K562 (cell line): ENCODE results near the gene SERTAD2.

Experiments
- GABPA ChIP-seq: fragments of 200-800 bp; sonication (Bioruptor generic); conservative IDR thresholded peaks from 2 replicates; pipeline ENCODE4 v1.6.1; 2016; ENCODE audit warnings: low read depth, missing genetic modification characterization, missing compliant biosample characterization
- POLR2AphosphoS5 ChIP-seq: IDR thresholded peaks from 2 replicates; pipeline ENCODE4 v1.6.1; 2011; ENCODE audit warnings: mild to moderate bottlenecking, low read depth, low read length, moderate library complexity; ENCODE audit not compliant: control insufficient read depth, insufficient read depth
- SMARCC2 ChIP-seq: fragments of 450-650 bp; IDR thresholded peaks from 2 replicates; pipeline ENCODE4 v1.6.1; 2017; ENCODE audit warnings: antibody characterized with exemption, moderate library complexity, mild to moderate bottlenecking, low read depth
- SREBF2 ChIP-seq: sonication (generic); formaldehyde crosslinking; IDR thresholded peaks from 2 replicates; pipeline ENCODE4 v1.4.0; 2020; ENCODE audit warnings: mild to moderate bottlenecking, missing genetic modification reagents
- TRIM28 ChIP-seq: fragments of 450-650 bp; IDR thresholded peaks from 2 replicates; pipeline ENCODE4 v1.6.1; 2017
- TF ChIP-seq, protein P1 (sequence below), 2 experiments: fragments of 450-650 bp; formaldehyde crosslinking in 1 of 2; IDR thresholded peaks; 2 replicates each; pipeline versions ENCODE4 v1.4.0 to v1.6.1; 2014 to 2020; ENCODE audit warnings: mild to moderate bottlenecking in 2 of 2, borderline replicate concordance in 1 of 2, low read depth in 1 of 2
- TF ChIP-seq, protein P2 (sequence below): IDR thresholded peaks from 2 replicates; pipeline ENCODE4 v1.6.1; 2016; ENCODE audit warnings: missing genetic modification characterization, missing compliant biosample characterization
- TF ChIP-seq, protein P3 (sequence below): IDR thresholded peaks from 2 replicates; pipeline ENCODE4 v1.6.1; 2012; ENCODE audit warnings: low read depth, low read length, improper control_type of control experiment, borderline replicate concordance
- TF ChIP-seq, protein P4 (sequence below), 2 experiments: fragments of 150-350 bp in 1 of 2; IDR thresholded peaks; 2 replicates each; pipeline ENCODE4 v1.6.1; 2012 to 2016; ENCODE audit warnings: low read depth in 2 of 2, low read length in 2 of 2, mild to moderate bottlenecking in 1 of 2, moderate library complexity in 1 of 2

DNA sequence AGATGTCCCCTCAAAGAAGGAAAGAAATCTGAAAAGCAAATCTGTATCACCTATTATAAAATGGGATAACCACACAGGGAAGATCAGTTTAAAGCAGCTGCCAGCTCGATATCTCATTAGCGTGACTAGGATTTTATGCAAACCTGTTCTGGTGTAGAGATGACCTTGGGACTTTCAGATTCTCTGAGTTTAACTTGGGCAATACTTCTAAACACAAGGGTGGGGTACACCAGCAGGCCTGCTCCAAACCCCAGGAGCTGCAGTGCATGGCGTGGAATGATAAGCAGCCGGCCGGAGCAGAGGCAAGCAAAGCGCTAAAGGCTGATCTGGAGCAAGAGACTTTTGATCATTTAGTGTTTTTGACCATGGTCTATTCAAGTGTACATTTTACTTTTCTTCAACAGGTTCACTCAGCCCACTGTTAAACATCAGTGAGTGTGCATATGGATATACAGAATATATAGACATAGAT is 4.7 kb downstream of the SERTAD2 start:
- TF ChIP-seq, protein P1, sequence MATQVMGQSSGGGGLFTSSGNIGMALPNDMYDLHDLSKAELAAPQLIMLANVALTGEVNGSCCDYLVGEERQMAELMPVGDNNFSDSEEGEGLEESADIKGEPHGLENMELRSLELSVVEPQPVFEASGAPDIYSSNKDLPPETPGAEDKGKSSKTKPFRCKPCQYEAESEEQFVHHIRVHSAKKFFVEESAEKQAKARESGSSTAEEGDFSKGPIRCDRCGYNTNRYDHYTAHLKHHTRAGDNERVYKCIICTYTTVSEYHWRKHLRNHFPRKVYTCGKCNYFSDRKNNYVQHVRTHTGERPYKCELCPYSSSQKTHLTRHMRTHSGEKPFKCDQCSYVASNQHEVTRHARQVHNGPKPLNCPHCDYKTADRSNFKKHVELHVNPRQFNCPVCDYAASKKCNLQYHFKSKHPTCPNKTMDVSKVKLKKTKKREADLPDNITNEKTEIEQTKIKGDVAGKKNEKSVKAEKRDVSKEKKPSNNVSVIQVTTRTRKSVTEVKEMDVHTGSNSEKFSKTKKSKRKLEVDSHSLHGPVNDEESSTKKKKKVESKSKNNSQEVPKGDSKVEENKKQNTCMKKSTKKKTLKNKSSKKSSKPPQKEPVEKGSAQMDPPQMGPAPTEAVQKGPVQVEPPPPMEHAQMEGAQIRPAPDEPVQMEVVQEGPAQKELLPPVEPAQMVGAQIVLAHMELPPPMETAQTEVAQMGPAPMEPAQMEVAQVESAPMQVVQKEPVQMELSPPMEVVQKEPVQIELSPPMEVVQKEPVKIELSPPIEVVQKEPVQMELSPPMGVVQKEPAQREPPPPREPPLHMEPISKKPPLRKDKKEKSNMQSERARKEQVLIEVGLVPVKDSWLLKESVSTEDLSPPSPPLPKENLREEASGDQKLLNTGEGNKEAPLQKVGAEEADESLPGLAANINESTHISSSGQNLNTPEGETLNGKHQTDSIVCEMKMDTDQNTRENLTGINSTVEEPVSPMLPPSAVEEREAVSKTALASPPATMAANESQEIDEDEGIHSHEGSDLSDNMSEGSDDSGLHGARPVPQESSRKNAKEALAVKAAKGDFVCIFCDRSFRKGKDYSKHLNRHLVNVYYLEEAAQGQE (IDR thresholded peaks at IDR 0.05; ENCODE audit: borderline replicate concordance) = no peak
- TF ChIP-seq, protein P1 (CRISPR knock-in tag; IDR thresholded peaks at IDR 0.05; ENCODE audit: low read depth) = no peak
- TF ChIP-seq SMARCC2 (no peak), SREBF2 (CRISPR knock-in tag) (no peak), GABPA (tag) (no peak), TRIM28 (no peak), POLR2AphosphoS5 (peak; percentile 68)
- TF ChIP-seq, protein P2, sequence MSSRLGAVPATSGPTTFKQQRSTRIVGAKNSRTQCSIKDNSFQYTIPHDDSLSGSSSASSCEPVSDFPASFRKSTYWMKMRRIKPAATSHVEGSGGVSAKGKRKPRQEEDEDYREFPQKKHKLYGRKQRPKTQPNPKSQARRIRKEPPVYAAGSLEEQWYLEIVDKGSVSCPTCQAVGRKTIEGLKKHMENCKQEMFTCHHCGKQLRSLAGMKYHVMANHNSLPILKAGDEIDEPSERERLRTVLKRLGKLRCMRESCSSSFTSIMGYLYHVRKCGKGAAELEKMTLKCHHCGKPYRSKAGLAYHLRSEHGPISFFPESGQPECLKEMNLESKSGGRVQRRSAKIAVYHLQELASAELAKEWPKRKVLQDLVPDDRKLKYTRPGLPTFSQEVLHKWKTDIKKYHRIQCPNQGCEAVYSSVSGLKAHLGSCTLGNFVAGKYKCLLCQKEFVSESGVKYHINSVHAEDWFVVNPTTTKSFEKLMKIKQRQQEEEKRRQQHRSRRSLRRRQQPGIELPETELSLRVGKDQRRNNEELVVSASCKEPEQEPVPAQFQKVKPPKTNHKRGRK = no peak
- TF ChIP-seq, protein P3, sequence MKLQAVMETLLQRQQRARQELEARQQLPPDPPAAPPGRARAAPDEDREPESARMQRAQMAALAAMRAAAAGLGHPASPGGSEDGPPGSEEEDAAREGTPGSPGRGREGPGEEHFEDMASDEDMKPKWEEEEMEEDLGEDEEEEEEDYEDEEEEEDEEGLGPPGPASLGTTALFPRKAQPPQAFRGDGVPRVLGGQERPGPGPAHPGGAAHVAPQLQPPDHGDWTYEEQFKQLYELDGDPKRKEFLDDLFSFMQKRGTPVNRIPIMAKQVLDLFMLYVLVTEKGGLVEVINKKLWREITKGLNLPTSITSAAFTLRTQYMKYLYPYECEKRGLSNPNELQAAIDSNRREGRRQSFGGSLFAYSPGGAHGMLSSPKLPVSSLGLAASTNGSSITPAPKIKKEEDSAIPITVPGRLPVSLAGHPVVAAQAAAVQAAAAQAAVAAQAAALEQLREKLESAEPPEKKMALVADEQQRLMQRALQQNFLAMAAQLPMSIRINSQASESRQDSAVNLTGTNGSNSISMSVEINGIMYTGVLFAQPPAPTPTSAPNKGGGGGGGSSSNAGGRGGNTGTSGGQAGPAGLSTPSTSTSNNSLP = no peak
- TF ChIP-seq, protein P4, sequence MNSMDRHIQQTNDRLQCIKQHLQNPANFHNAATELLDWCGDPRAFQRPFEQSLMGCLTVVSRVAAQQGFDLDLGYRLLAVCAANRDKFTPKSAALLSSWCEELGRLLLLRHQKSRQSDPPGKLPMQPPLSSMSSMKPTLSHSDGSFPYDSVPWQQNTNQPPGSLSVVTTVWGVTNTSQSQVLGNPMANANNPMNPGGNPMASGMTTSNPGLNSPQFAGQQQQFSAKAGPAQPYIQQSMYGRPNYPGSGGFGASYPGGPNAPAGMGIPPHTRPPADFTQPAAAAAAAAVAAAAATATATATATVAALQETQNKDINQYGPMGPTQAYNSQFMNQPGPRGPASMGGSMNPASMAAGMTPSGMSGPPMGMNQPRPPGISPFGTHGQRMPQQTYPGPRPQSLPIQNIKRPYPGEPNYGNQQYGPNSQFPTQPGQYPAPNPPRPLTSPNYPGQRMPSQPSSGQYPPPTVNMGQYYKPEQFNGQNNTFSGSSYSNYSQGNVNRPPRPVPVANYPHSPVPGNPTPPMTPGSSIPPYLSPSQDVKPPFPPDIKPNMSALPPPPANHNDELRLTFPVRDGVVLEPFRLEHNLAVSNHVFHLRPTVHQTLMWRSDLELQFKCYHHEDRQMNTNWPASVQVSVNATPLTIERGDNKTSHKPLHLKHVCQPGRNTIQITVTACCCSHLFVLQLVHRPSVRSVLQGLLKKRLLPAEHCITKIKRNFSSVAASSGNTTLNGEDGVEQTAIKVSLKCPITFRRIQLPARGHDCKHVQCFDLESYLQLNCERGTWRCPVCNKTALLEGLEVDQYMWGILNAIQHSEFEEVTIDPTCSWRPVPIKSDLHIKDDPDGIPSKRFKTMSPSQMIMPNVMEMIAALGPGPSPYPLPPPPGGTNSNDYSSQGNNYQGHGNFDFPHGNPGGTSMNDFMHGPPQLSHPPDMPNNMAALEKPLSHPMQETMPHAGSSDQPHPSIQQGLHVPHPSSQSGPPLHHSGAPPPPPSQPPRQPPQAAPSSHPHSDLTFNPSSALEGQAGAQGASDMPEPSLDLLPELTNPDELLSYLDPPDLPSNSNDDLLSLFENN (IDR thresholded peaks at IDR 0.05; ENCODE audit: low read depth in 2 of 2, low read length in 2 of 2) = peak in 1 of 2 experiments; percentile 56; a peak in 1 of 4 replicates
